ENCODE measurements around the gene TLE1. TPM values are rescaled to one million over a fixed set of nuclear protein-coding genes. Genes with fewer than 3 reads are reported as not detected.
"Not testable (repeated sequence)": the region's sequence is repeated elsewhere in the genome, so short reads cannot be mapped to it uniquely, and the experiment has no call there.

The TLE1 gene
- total and polyA plus RNA-seq, 9 donors = 44.2 to 64.2 (median 55.4) TPM

DNA sequence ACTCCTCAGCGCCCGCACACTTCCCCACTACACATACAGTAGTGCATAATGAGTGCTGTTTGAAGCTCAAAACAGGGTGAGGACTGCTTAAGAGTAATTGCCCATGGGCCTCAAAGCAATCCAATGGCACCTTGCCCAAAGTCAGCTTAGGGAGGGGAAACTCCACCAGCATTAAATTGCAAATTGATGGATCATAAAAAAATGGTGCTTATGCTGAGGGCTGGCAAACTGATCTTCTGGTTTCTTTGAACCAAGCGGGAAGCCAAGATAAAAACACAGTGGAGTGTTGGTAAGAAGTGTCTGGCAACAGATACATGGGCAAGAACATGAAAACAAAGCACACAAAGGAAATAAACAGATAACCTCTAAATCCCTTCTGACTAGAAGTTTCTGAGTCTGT, 28.0 kb downstream of the TLE1 start:
- WGBS (ENCODE audit: insufficient coverage) = no CpG with 5 or more reads among the region's 3 CpGs
- Histone ChIP-seq H3K4me3 (ENCODE audit: low read length) (no peak overlapping the region), H3K27ac (ENCODE audit: low read length) (no peak overlapping the region), H3K4me1 (ENCODE audit: control insufficient read depth, insufficient read depth, low read length) (peaks cover 20% of the 10 kb centered on the region), H3K27me3 (ENCODE audit: control insufficient read depth, insufficient read depth, low read length) (no peaks in the 10 kb centered on the region), H3K36me3 (ENCODE audit: control insufficient read depth, insufficient read depth, low read length) (peaks cover 3% of the 10 kb centered on the region), H3K9me3 (replicated peaks; ENCODE audit: control insufficient read depth, low read depth, low read length) (no peaks in the 10 kb centered on the region)
- DNase-seq = no peak

DNA sequence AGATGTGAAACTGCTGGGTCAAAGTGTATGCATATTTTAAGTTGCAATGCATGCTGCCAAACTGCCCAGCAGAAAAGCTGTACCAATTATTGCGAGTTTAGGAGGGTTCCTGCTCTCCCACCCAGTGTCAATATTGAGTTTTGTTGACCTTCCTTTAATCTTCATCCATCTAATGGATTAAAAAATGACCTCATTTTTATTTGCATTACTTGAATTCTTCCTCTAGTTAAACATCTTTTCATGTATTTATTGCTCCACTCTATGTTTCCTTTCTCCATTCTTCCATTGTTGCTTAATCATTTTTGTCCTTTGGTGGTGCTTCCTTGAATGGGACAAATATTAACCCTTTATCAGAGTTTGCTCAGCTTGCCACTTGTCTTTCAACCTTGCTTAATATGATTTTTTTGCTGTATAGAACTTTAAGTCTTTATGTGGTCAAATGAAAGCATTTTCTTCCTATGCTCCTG, 32.4 kb downstream of the TLE1 start:
- H3K27me3 ChIP-seq (ENCODE audit: control insufficient read depth, insufficient read depth, low read length) = no peaks in the 10 kb centered on the region
- no peak for DNase-seq
- peaks cover 7% of the 10 kb centered on the region for H3K4me1 ChIP-seq (ENCODE audit: control insufficient read depth, insufficient read depth, low read length)
- no peaks in the 10 kb centered on the region for H3K9me3 ChIP-seq (replicated peaks; ENCODE audit: control insufficient read depth, low read depth, low read length)
- H3K4me3 ChIP-seq (ENCODE audit: low read length) = no peak overlapping the region
- no peak overlapping the region for H3K27ac ChIP-seq (ENCODE audit: low read length)
- H3K36me3 ChIP-seq (ENCODE audit: control insufficient read depth, insufficient read depth, low read length) = peaks cover 3% of the 10 kb centered on the region
- 100% methylated on average over 1 of the region's 1 CpG for WGBS (ENCODE audit: insufficient coverage)

DNA sequence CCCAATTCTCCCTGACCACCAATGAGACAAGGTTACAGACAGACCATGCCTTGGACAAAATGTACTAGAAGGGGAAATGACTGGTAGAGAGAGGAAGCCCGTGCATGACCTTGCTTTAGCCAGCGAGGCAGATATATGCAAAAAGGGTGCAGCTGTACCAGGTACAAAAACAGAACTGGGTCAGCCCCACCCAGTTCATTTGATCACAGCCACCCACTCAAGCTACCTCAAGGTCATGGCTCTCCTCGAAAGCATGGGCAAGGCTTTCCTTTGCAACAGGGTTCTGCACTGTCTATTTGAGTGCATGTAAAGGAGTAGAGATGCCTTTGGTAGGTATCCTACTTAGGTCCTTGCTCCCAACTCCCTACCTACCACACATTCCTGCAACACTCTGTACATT, 33.3 kb downstream of the TLE1 start:
- H3K4me3 ChIP-seq (ENCODE audit: low read length) = no peak overlapping the region
- H3K27me3 ChIP-seq (ENCODE audit: control insufficient read depth, insufficient read depth, low read length) = no peaks in the 10 kb centered on the region
- WGBS (ENCODE audit: insufficient coverage) = no CpG with 5 or more reads among the region's 3 CpGs
- no peaks in the 10 kb centered on the region for H3K9me3 ChIP-seq (replicated peaks; ENCODE audit: control insufficient read depth, low read depth, low read length)
- peaks cover 4% of the 10 kb centered on the region for H3K36me3 ChIP-seq (ENCODE audit: control insufficient read depth, insufficient read depth, low read length)
- H3K4me1 ChIP-seq (ENCODE audit: control insufficient read depth, insufficient read depth, low read length) = peaks cover 3% of the 10 kb centered on the region
- no peak overlapping the region for H3K27ac ChIP-seq (ENCODE audit: low read length)
- no peak for DNase-seq

DNA sequence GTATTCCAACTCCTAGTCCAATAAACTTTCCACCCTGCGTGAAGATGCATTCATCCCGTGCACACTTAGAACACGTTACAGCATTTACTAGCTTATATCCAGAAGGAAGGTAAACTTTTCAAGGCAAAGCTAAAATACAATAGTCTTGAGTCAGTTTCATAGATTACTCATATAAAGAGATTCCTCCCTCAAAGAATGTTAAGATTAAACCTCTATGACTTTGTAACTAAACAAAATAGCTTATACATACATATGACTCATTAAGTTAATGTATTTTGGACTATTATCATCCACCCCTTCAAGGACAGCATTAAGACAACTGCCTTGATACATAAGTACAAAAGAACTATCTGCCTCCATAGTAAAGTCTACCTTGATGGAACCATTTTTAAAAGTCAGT, 36.1 kb downstream of the TLE1 start:
- H3K4me1 ChIP-seq (ENCODE audit: control insufficient read depth, insufficient read depth, low read length) = peaks cover 3% of the 10 kb centered on the region
- no peak overlapping the region for H3K27ac ChIP-seq (ENCODE audit: low read length)
- DNase-seq = no peak
- WGBS (ENCODE audit: insufficient coverage) = no CpG with 5 or more reads among the region's 3 CpGs
- peaks cover 16% of the 10 kb centered on the region for H3K36me3 ChIP-seq (ENCODE audit: control insufficient read depth, insufficient read depth, low read length)
- no peaks in the 10 kb centered on the region for H3K9me3 ChIP-seq (replicated peaks; ENCODE audit: control insufficient read depth, low read depth, low read length)
- no peak overlapping the region for H3K4me3 ChIP-seq (ENCODE audit: low read length)
- H3K27me3 ChIP-seq (ENCODE audit: control insufficient read depth, insufficient read depth, low read length) = no peaks in the 10 kb centered on the region

DNA sequence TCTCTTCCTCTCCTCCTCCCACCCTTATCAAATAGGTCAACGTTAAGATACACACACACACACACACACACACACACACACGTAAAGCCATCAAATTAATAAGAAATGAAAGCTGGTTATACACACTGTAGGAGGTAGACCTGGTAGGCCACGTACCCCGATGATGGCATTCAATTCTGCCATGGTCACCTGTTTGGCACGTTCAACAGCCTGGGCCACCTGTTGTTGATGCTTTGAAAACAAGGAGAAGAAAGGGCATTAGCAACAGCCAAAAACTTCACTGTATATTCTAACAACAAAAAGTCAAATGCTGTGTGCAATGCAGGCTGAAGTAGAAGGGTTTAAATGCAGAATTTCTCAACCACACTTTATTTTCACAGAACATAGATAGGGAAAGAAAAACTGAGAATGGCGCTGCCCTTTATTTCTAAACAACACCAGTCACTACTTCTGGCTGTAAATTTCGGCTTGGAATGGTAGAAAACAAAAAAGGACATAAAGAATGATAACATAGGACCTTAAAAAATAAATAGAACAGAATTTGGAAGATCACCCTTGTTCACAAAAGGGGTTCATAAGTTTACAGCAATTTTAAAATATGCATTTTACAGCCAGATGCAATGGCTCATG, 37.2 kb downstream of the TLE1 start:
- H3K27ac ChIP-seq (ENCODE audit: low read length) = no peak overlapping the region
- H3K4me3 ChIP-seq (ENCODE audit: low read length) = no peak overlapping the region
- no peak for DNase-seq
- H3K4me1 ChIP-seq (ENCODE audit: control insufficient read depth, insufficient read depth, low read length) = peaks cover 3% of the 10 kb centered on the region
- 87% methylated on average over 3 of the region's 7 CpGs for WGBS (ENCODE audit: insufficient coverage)
- H3K36me3 ChIP-seq (ENCODE audit: control insufficient read depth, insufficient read depth, low read length) = peaks cover 16% of the 10 kb centered on the region
- no peaks in the 10 kb centered on the region for H3K27me3 ChIP-seq (ENCODE audit: control insufficient read depth, insufficient read depth, low read length)
- no peaks in the 10 kb centered on the region for H3K9me3 ChIP-seq (replicated peaks; ENCODE audit: control insufficient read depth, low read depth, low read length)

DNA sequence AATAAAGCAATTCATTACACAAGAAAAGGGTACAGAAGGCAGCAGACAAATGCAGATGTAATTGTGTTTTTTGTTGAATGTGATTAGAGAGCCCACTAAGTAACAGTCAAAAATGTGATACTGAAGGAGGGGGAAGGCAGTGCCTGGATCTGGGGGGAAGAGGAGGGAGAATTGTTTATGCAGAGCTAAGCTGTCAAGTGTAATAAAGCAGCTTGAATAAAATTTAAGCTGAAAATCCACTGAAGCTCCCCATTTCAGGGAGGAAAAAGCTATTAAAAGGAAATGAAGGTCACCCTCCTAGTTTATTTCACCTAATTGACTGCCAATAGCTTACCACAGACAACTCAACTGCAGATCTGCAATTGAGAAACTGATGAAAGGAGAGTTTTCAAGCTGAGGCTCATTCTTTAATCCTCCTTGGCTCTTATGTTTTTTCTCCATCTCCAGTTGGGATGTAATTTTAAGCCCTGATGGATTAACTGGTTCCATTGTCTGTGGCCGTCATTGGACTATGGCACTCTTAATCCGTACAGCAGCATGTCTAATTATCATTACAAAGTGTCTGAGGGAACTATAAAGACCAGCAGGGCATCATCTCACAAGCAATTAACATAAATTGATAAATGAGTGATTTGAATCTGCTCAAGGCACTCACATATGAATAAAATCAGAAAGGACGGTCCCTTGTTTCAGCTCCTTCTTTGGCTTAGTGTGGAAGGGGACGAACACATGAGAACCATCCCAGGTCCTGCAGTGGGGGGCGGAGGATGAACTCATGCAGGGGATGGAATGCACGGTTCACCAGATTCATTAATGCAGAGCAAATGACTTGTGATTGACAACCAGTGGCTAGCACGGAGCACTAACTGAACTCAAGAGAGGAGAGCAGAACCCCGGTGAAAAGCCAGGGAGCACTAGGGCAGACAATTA, 38.5 kb downstream of the TLE1 start:
- Histone ChIP-seq H3K9me3 (replicated peaks; ENCODE audit: control insufficient read depth, low read depth, low read length) (no peaks in the 10 kb centered on the region), H3K27ac (ENCODE audit: low read length) (no peak overlapping the region), H3K27me3 (ENCODE audit: control insufficient read depth, insufficient read depth, low read length) (no peaks in the 10 kb centered on the region), H3K4me1 (ENCODE audit: control insufficient read depth, insufficient read depth, low read length) (peaks cover under 1% of the 10 kb centered on the region), H3K36me3 (ENCODE audit: control insufficient read depth, insufficient read depth, low read length) (peaks cover 16% of the 10 kb centered on the region), H3K4me3 (ENCODE audit: low read length) (no peak overlapping the region)
- DNase-seq = no peak
- 80% methylated on average over 6 of the region's 8 CpGs for WGBS (ENCODE audit: insufficient coverage)

DNA sequence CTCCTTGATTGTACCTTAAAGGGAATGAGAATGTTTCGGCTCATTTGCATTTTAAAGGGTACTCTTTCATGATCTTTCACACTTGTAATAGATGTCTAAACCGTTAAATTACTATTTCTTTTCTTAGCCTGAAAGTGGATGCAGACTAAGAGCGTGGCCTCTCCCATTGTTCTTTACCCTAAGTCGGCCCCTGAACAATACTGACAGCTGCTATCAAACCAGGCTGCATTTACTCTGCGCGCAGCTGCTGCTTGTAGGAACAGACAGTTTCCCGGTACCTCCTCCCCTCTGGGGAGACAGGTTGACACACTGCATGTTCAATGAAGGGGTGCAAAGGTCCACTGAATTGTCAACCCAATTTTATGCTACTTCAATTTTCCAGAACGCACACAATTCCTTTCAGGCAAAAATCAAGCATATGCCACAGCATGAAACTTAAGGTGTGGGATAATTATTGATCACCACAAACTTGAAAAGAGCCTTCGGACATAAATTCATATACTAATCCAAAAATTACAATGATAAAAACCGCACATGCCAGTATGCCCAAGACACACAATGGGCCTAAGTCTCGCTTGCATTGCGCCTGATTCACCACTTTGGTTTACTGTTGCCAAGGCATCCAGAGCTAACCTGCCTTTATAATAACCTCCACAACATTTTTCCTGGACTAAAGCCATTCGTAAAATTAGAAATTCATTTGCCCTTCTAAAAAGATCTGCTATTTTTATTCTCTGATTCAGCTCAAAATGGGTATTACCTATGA, 39.7 kb downstream of the TLE1 start:
- no peaks in the 10 kb centered on the region for H3K9me3 ChIP-seq (replicated peaks; ENCODE audit: control insufficient read depth, low read depth, low read length)
- no peak overlapping the region for H3K4me3 ChIP-seq (ENCODE audit: low read length)
- 58% methylated on average over 4 of the region's 13 CpGs for WGBS (ENCODE audit: insufficient coverage)
- peaks cover 16% of the 10 kb centered on the region for H3K36me3 ChIP-seq (ENCODE audit: control insufficient read depth, insufficient read depth, low read length)
- no peak for DNase-seq
- H3K27me3 ChIP-seq (ENCODE audit: control insufficient read depth, insufficient read depth, low read length) = no peaks in the 10 kb centered on the region
- H3K4me1 ChIP-seq (ENCODE audit: control insufficient read depth, insufficient read depth, low read length) = no peaks in the 10 kb centered on the region
- H3K27ac ChIP-seq (ENCODE audit: low read length) = no peak overlapping the region

DNA sequence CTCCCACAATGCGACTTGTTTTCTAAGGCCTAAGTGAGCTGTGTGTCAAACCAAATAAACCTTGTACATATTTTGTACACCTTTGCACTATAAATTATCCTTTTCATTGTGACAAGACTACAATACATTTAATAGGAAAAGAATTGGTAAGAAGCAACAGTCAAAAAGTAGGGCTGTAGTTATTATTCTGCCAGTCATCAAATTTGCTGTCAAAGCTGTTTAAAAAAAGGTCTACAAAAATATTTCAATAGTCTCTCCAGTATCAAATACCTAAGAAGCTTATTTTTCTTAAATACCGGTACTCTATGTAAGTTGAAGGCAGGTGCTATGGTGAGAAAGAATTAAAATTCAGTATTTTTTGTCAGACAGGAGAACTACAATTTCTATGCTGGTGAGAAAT, 40.5 kb downstream of the TLE1 start:
- peaks cover 16% of the 10 kb centered on the region for H3K36me3 ChIP-seq (ENCODE audit: control insufficient read depth, insufficient read depth, low read length)
- WGBS (ENCODE audit: insufficient coverage) = no CpG with 5 or more reads among the region's 2 CpGs
- no peaks in the 10 kb centered on the region for H3K27me3 ChIP-seq (ENCODE audit: control insufficient read depth, insufficient read depth, low read length)

DNA sequence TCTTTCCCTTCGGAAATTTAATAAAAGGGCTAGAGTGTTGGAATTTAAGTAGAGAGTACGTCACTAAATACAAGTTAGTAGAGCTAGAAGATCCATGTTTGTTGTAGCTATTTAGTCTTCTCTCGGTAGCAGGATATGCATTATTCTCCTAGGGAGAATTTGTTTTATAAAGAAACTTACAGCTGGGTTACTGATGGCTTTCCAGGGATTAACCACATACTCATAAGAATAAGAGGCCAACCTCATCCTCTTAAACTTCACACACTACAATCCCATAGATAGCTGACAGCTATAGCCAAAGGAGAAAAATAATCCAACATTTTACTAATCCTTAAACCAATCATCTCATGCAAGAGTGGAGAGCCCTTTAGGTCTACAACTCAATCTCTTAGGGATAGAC, 43.0 kb downstream of the TLE1 start:
- WGBS (ENCODE audit: insufficient coverage) = no CpG with 5 or more reads among the region's 3 CpGs
- DNase-seq = no peak

More for the DNA sequence above, 40.5 kb downstream of the TLE1 start:
- Histone ChIP-seq H3K9me3 (replicated peaks; ENCODE audit: control insufficient read depth, low read depth, low read length) (no peaks in the 10 kb centered on the region), H3K27ac (ENCODE audit: low read length) (no peak overlapping the region), H3K4me1 (ENCODE audit: control insufficient read depth, insufficient read depth, low read length) (no peaks in the 10 kb centered on the region), H3K4me3 (ENCODE audit: low read length) (no peak overlapping the region)
- no peak for DNase-seq

DNA sequence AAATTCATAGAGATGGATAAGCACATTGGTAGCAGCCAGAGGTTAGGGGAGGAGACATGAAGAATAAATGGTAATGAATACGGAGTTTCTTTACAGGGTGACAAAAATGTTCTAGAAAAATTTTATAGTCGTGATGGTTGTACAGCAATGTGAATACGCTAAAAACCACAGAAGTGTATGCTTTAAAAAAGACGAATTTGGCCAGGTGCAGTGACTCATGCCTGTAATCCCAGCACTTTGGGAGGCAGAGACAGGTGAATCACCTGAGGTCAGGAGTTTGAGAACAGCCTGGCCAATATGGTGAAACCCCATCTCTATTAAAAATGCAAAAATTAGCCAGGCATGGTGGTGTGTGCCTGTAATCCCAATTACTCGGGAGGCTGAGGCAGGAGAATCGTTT, 44.8 kb downstream of the TLE1 start:
- peaks cover 11% of the 10 kb centered on the region for H3K36me3 ChIP-seq (ENCODE audit: control insufficient read depth, insufficient read depth, low read length)
- not testable (repeated sequence) for DNase-seq; H3K4me1 ChIP-seq (ENCODE audit: control insufficient read depth, insufficient read depth, low read length); H3K27ac ChIP-seq (ENCODE audit: low read length); H3K9me3 ChIP-seq (replicated peaks; ENCODE audit: control insufficient read depth, low read depth, low read length); H3K27me3 ChIP-seq (ENCODE audit: control insufficient read depth, insufficient read depth, low read length); H3K4me3 ChIP-seq (ENCODE audit: low read length)
- 73% methylated on average over 5 of the region's 6 CpGs for WGBS (ENCODE audit: insufficient coverage)

More for the DNA sequence above, 43.0 kb downstream of the TLE1 start:
- no peaks in the 10 kb centered on the region for H3K9me3 ChIP-seq (replicated peaks; ENCODE audit: control insufficient read depth, low read depth, low read length)
- H3K27me3 ChIP-seq (ENCODE audit: control insufficient read depth, insufficient read depth, low read length) = no peaks in the 10 kb centered on the region
- H3K4me3 ChIP-seq (ENCODE audit: low read length) = no peak overlapping the region
- H3K4me1 ChIP-seq (ENCODE audit: control insufficient read depth, insufficient read depth, low read length) = no peaks in the 10 kb centered on the region
- H3K36me3 ChIP-seq (ENCODE audit: control insufficient read depth, insufficient read depth, low read length) = peaks cover 24% of the 10 kb centered on the region
- H3K27ac ChIP-seq (ENCODE audit: low read length) = no peak overlapping the region

All from muscle of leg (tissue), 11 donors.